H1 (cell line): ENCODE results near the gene ELL2. TPM values are rescaled to one million over a fixed set of nuclear protein-coding genes. Genes with fewer than 3 reads are reported as not detected.

Source experiments
- CTCF ChIA-PET: fragments of 300-600 bp; sonication (Branson Sonifier 250); formaldehyde crosslinking; loops from one replicate; lab custom pipeline; 2021; ENCODE audit not compliant: partially characterized antibody; lab: Charles Lee
- POLR2A ChIA-PET: fragments of 300-600 bp; sonication (Branson Sonifier 250); formaldehyde crosslinking; loops from one replicate; lab custom pipeline; 2021; ENCODE audit warnings: inconsistent platforms; ENCODE audit not compliant: partially characterized antibody; lab: Charles Lee
- DNase-seq, 2 experiments: peaks; one replicate each; pipeline versions ENCODE4 v3.0.0 to v3.0.0-alpha.2; 2010 to 2022; ENCODE audit warnings: low spot score in 2 of 2, low read depth in 1 of 2, mixed read lengths in 1 of 2
- FAIRE-seq: peaks from 2 replicates; lab custom pipeline; 2011; peaks lifted over from hg19 to GRCh38; lab: Jason Lieb, UNC
- H2AFZ ChIP-seq: 2 replicates; pipeline ENCODE4 v1.8.1; 2012; ENCODE audit warnings: low read length, inconsistent platforms
- H2AK5ac ChIP-seq: 2 replicates; pipeline ENCODE4 v1.6.1; 2013; ENCODE audit warnings: low read depth, low read length
- H2BK120ac ChIP-seq: replicated peaks from 2 replicates; pipeline ENCODE3; 2013; ENCODE audit warnings: low read depth, low read length, inconsistent platforms
- H2BK12ac ChIP-seq: 2 replicates; pipeline ENCODE4 v1.6.1; 2013; ENCODE audit warnings: low read depth, low read length
- H2BK15ac ChIP-seq: 2 replicates; pipeline ENCODE4 v1.6.1; 2013; ENCODE audit warnings: low read length
- H2BK20ac ChIP-seq: 2 replicates; pipeline ENCODE4 v1.6.1; 2013; ENCODE audit warnings: low read length
- H2BK5ac ChIP-seq: 2 replicates; pipeline ENCODE4 v1.6.1; 2013; ENCODE audit warnings: low read depth, low read length
- H3K14ac ChIP-seq: 2 replicates; pipeline ENCODE4 v1.6.1; 2013; ENCODE audit warnings: inconsistent platforms; ENCODE audit not compliant: insufficient read length
- H3K18ac ChIP-seq: 2 replicates; pipeline ENCODE4 v1.6.1; 2013; ENCODE audit warnings: low read length; ENCODE audit errors: extremely low read depth
- H3K23ac ChIP-seq: 2 replicates; pipeline ENCODE4 v1.6.1; 2013; ENCODE audit warnings: inconsistent platforms; ENCODE audit not compliant: insufficient read length
- H3K23me2 ChIP-seq: 2 replicates; pipeline ENCODE4 v1.6.1; 2013; ENCODE audit warnings: low read depth, low read length
- H3K27ac ChIP-seq: 2 replicates; pipeline ENCODE4 v1.6.1; 2011; ENCODE audit warnings: low read depth, low read length, inconsistent platforms
- H3K27me3 ChIP-seq, 4 experiments: replicated peaks in 1 of 4; 1 replicate in 1 of 4; 2 replicates in 3 of 4; pipeline versions ENCODE4 v1.6.1 to v1.8.1; 2011 to 2013; ENCODE audit warnings: low read length in 3 of 4, mild to moderate bottlenecking in 3 of 4, inconsistent platforms in 2 of 4, mixed read lengths in 2 of 4, moderate library complexity in 1 of 4; ENCODE audit not compliant: control insufficient read depth in 3 of 4, insufficient read depth in 3 of 4; ENCODE audit errors: extremely low read depth in 1 of 4
- H3K36me3 ChIP-seq, 4 experiments: 2 replicates each; pipeline versions ENCODE4 v1.6.1 to v1.8.1; 2011 to 2013; ENCODE audit warnings: mild to moderate bottlenecking in 4 of 4, low read length in 3 of 4, moderate library complexity in 2 of 4, control low read depth in 1 of 4, inconsistent platforms in 1 of 4; ENCODE audit not compliant: insufficient read depth in 4 of 4, control insufficient read depth in 2 of 4
- H3K4ac ChIP-seq: replicated peaks from 2 replicates; pipeline ENCODE3; 2013; ENCODE audit warnings: low read length, low read depth, mixed read lengths, inconsistent platforms; ENCODE audit not compliant: insufficient read length
- H3K4me1 ChIP-seq, 4 experiments: replicated peaks in 1 of 4; 1 replicate in 1 of 4; 2 replicates in 3 of 4; pipeline versions ENCODE4 v1.6.1 to v1.8.1; 2011 to 2013; ENCODE audit warnings: low read length in 3 of 4, inconsistent platforms in 2 of 4, mixed read lengths in 1 of 4; ENCODE audit not compliant: insufficient read depth in 4 of 4, control insufficient read depth in 3 of 4
- H3K4me2 ChIP-seq, 2 experiments: 2 replicates each; pipeline versions ENCODE4 v1.6.1 to v1.8.1; 2011 to 2013; ENCODE audit warnings: low read depth in 2 of 2, low read length in 2 of 2, control low read depth in 1 of 2, inconsistent platforms in 1 of 2, mild to moderate bottlenecking in 1 of 2; ENCODE audit not compliant: insufficient read depth in 1 of 2
- H3K4me3 ChIP-seq, 4 experiments: fragments of 200-600, 300-600 bp in 1 of 4; sonication (generic), shearing (Covaris generic), sonication (Bioruptor Twin) in 1 of 4; 2 replicates each; pipeline versions ENCODE4 v1.5.1 to v1.8.1; 2011 to 2016; ENCODE audit warnings: low read length in 4 of 4, low read depth in 3 of 4, control low read depth in 2 of 4, inconsistent platforms in 2 of 4, mild to moderate bottlenecking in 2 of 4, mixed read lengths in 1 of 4, moderate library complexity in 1 of 4; ENCODE audit not compliant: insufficient read depth in 2 of 4; ENCODE audit errors: extremely low read depth in 1 of 4
- H3K56ac ChIP-seq: replicated peaks from 2 replicates; pipeline ENCODE3; 2013; ENCODE audit warnings: low read depth, mild to moderate bottlenecking, mixed read lengths, low read length, inconsistent platforms; ENCODE audit not compliant: insufficient read length
- H3K79me1 ChIP-seq: 2 replicates; pipeline ENCODE4 v1.6.1; 2013; ENCODE audit warnings: low read depth, low read length, control low read depth
- H3K79me2 ChIP-seq, 2 experiments: 2 replicates each; pipeline versions ENCODE4 v1.6.1 to v1.8.1; 2012 to 2013; ENCODE audit warnings: low read length in 2 of 2, mild to moderate bottlenecking in 2 of 2, inconsistent platforms in 1 of 2; ENCODE audit not compliant: insufficient read depth in 2 of 2, control insufficient read depth in 1 of 2
- H3K9ac ChIP-seq, 4 experiments: replicated peaks in 1 of 4; 1 replicate in 1 of 4; 2 replicates in 3 of 4; pipeline versions ENCODE4 v1.6.1 to v1.8.1; 2011 to 2013; ENCODE audit warnings: low read depth in 3 of 4, low read length in 3 of 4, control low read depth in 2 of 4, mild to moderate bottlenecking in 2 of 4, moderate library complexity in 2 of 4, inconsistent platforms in 1 of 4; ENCODE audit errors: extremely low read depth in 1 of 4
- H3K9me3 ChIP-seq, 2 experiments: 2 replicates each; pipeline versions ENCODE4 v1.6.1 to v1.8.1; 2012 to 2013; ENCODE audit warnings: mild to moderate bottlenecking in 2 of 2, moderate library complexity in 2 of 2, control low read depth in 1 of 2, inconsistent platforms in 1 of 2, low read depth in 1 of 2, low read length in 1 of 2, mixed read lengths in 1 of 2; ENCODE audit not compliant: insufficient read depth in 2 of 2
- H4K20me1 ChIP-seq, 2 experiments: replicated peaks in 1 of 2; 2 replicates each; pipeline versions ENCODE3 to v1.8.1; 2011 to 2013; ENCODE audit warnings: inconsistent platforms in 2 of 2, low read length in 2 of 2, mild to moderate bottlenecking in 1 of 2; ENCODE audit not compliant: insufficient read depth in 2 of 2, control insufficient read depth in 1 of 2
- H4K5ac ChIP-seq: 2 replicates; pipeline ENCODE4 v1.6.1; 2013; ENCODE audit warnings: low read length, low read depth, mixed read lengths, inconsistent platforms; ENCODE audit not compliant: insufficient read length
- H4K8ac ChIP-seq: 2 replicates; pipeline ENCODE4 v1.8.0; 2013; ENCODE audit warnings: mild to moderate bottlenecking, moderate library complexity, low read length, inconsistent platforms; ENCODE audit not compliant: insufficient read depth; ENCODE audit errors: extremely low read depth
- H4K91ac ChIP-seq: replicated peaks from 2 replicates; pipeline ENCODE3; 2013; ENCODE audit warnings: low read length, mixed read lengths, inconsistent platforms; ENCODE audit not compliant: insufficient read length
- BRCA1 ChIP-seq: IDR thresholded peaks from 2 replicates; pipeline ENCODE4 v1.6.1; 2012; ENCODE audit warnings: low read depth, low read length, improper control_type of control experiment
- CHD2 ChIP-seq: IDR thresholded peaks from 2 replicates; pipeline ENCODE4 v1.6.1; 2012; ENCODE audit warnings: low read length, improper control_type of control experiment
- NRF1 ChIP-seq: IDR thresholded peaks from 2 replicates; pipeline ENCODE4 v1.6.1; 2011; ENCODE audit warnings: mild to moderate bottlenecking, low read depth, low read length, improper control_type of control experiment
- SIN3A ChIP-seq, 2 experiments: IDR thresholded peaks in 1 of 2; conservative IDR thresholded peaks in 1 of 2; 2 replicates each; pipeline ENCODE4 v1.6.1; 2011 to 2012; ENCODE audit warnings: low read length in 2 of 2, improper control_type of control experiment in 1 of 2, low read depth in 1 of 2, mild to moderate bottlenecking in 1 of 2
- polyA plus RNA-seq, 7 experiments: library from polyadenylated mRNA; depleted of rRNA in 3 of 7; stranded (reverse) in 5 of 7; unstranded in 2 of 7; fragments of >200 nt in 5 of 7; fragments of 200-250 nt in 2 of 7; gene quantifications; 1 replicate in 5 of 7; 2 replicates in 1 of 7; 4 replicates in 1 of 7; pipeline versions ENCODE4 v1.2.1 to v1.2.3, GENCODE V29; 2011 to 2013; ENCODE audit warnings: missing spikeins in 2 of 7, mixed read lengths in 2 of 7
- total RNA-seq: library from RNA; stranded (reverse); fragmentation: NEBNext Ultra II Directional; extraction: Animal tissue kit (Norgen Biotek cat#: 25700); gene quantifications from 2 replicates; pipeline ENCODE4 v1.2.1, GENCODE V29; 2021

ELL2 gene
- total and polyA plus RNA-seq, 2 of the 8 experiments (the other 6 are each of a cell fraction or from before 2014, with no cell fraction given), result 6.3 to 29.4 TPM

DNA sequence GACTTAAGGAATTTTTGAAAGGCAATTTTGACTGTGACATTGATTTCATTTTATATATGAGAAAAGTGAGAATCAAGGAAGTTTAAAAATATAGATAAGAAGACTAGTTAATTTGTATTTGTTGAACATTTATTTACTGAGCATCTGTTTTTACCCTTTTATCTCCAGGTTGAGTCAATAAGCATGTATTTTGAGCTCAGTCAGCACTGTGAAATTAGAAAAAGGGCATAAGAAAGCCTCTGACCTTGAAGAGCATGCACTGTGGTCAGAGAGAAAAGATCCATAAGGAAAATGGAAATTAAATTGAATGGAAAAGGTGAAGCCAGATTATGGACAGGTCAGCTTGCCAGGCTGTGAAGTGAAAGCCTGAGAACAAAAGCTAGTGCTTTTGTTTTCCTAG lies 44.4 kb downstream of the ELL2 start:
- no peak overlapping the region for H2BK12ac ChIP-seq
- H3K4me1 ChIP-seq, result peaks cover 0 to 5% (median 2%) of the 10 kb centered on the region in 4 experiments; a peak in 2 of 7 replicates
- no peaks in the 10 kb centered on the region for H3K27me3 ChIP-seq
- H3K4me2 ChIP-seq, result no peak overlapping the region
- no peaks in the 10 kb centered on the region; a peak in 1 of 8 replicates for H3K36me3 ChIP-seq
- TF ChIP-seq BRCA1 (no peak), NRF1 (no peak), CHD2 (no peak), SIN3A (conservative IDR thresholded peaks at IDR 0.05 in 1 of 2, IDR thresholded peaks at IDR 0.05 in 1 of 2; ENCODE audit: low read depth in 1 of 2, low read length in 2 of 2) (no peak)
- H3K4ac ChIP-seq, result no peak overlapping the region
- no peak overlapping the region for H2BK5ac ChIP-seq
- H3K79me1 ChIP-seq, result no peaks in the 10 kb centered on the region
- no peak overlapping the region for H4K5ac ChIP-seq
- no peak overlapping the region for H2BK120ac ChIP-seq
- no peak overlapping the region for H4K8ac ChIP-seq
- no peak overlapping the region for H2BK20ac ChIP-seq
- no peaks in the 10 kb centered on the region for H3K9me3 ChIP-seq
- no peaks in the 10 kb centered on the region for H3K79me2 ChIP-seq
- ChIA-PET POLR2A (no interaction called here), CTCF (interaction anchor here (0.7 to 1.2 kb wide), 2 partner anchors 31 to 511 kb away, joined by 4 read pairs; no protein-coding TSS in a partner anchor)
- no peak overlapping the region for H2BK15ac ChIP-seq
- H3K56ac ChIP-seq, result no peak overlapping the region
- no peaks in the 10 kb centered on the region for H4K20me1 ChIP-seq
- no peak overlapping the region for H3K18ac ChIP-seq
- no peak overlapping the region for H3K23ac ChIP-seq
- H2AK5ac ChIP-seq, result no peak overlapping the region
- no peaks in the 10 kb centered on the region for H3K23me2 ChIP-seq
- DNase-seq (no peak), FAIRE-seq (no peak)
- no peak overlapping the region for H3K27ac ChIP-seq
- no peak overlapping the region for H3K9ac ChIP-seq
- no peak overlapping the region for H3K14ac ChIP-seq
- no peak overlapping the region for H2AFZ ChIP-seq
- H4K91ac ChIP-seq, result no peak overlapping the region
- H3K4me3 ChIP-seq, result no peak overlapping the region
